AG04449 (cell line): ENCODE results near the gene RPS6KA4.

Experiments
- CTCF ChIA-PET: fragments of 350-600 bp; formaldehyde crosslinking; extraction: SDS; loops from one replicate; lab custom pipeline; 2021; ENCODE audit warnings: antibody characterized with exemption; lab: Yijun Ruan, JAX
- POLR2A ChIA-PET: fragments of 400-600, 350-600 bp; formaldehyde crosslinking; extraction: SDS; loops from one replicate; lab custom pipeline; 2020; ENCODE audit warnings: antibody characterized with exemption, inconsistent platforms; lab: Yijun Ruan, JAX
- DNase-seq: peaks from one replicate; pipeline ENCODE4 v3.0.0-alpha.2; 2010; ENCODE audit warnings: low read depth, low spot score
- H3K4me3 ChIP-seq: 2 replicates; pipeline ENCODE4 v1.5.1; 2011; ENCODE audit warnings: low read depth, mild to moderate bottlenecking, control low read depth, low read length
- CTCF ChIP-seq: IDR thresholded peaks from one replicate; pipeline ENCODE4 v1.5.1; 2011; ENCODE audit warnings: mild to moderate bottlenecking, moderate library complexity, low read length, control low read depth, inconsistent platforms; ENCODE audit not compliant: insufficient read depth; ENCODE audit errors: missing control alignments

Gene RPS6KA4

GRCh38 chr11:64401775-64402174, 42.8 kb downstream of the RPS6KA4 start:
- CTCF ChIA-PET: no interaction called here
- TF ChIP-seq CTCF: no peak
- DNase-seq: no peak
- H3K4me3 ChIP-seq: no peak overlapping the region
- POLR2A ChIA-PET: no interaction called here

GRCh38 chr11:64403106-64403505, 44.1 kb downstream of the RPS6KA4 start:
- no peak for TF ChIP-seq CTCF
- no peak overlapping the region for H3K4me3 ChIP-seq
- CTCF ChIA-PET: no interaction called here
- POLR2A ChIA-PET: no interaction called here
- no peak for DNase-seq

GRCh38 chr11:64406221-64406946, 47.4 kb downstream of the RPS6KA4 start:
- ChIA-PET CTCF (interaction anchor here (0.7 to 1.7 kb wide), 4 partner anchors 15 to 51 kb away, joined by 3 to 5 read pairs (median 4); no protein-coding TSS in a partner anchor), POLR2A (no interaction called here)
- TF ChIP-seq CTCF: no peak
- DNase-seq: no peak
- no peak overlapping the region for H3K4me3 ChIP-seq

GRCh38 chr11:64407221-64407620, 48.3 kb downstream of the RPS6KA4 start:
- H3K4me3 ChIP-seq: no peak overlapping the region
- no peak for DNase-seq
- CTCF ChIA-PET: interaction anchor here (1.0 to 1.7 kb wide), 3 partner anchors 15 to 52 kb away, joined by 3 to 5 read pairs (median 4); no protein-coding TSS in a partner anchor
- no peak for TF ChIP-seq CTCF
- POLR2A ChIA-PET: no interaction called here

- ChIA-PET CTCF (interaction anchor here (0.8 to 1.7 kb wide), 3 partner anchors 9 to 52 kb away, joined by 3 to 5 read pairs (median 4); no protein-coding TSS in a partner anchor), POLR2A (no interaction called here)
- TF ChIP-seq CTCF: no peak
Observed at GRCh38 chr11:64407630-64408029, 48.7 kb downstream of the RPS6KA4 start.

GRCh38 chr11:64409278-64409677, 50.3 kb downstream of the RPS6KA4 start:
- TF ChIP-seq CTCF: no peak
- POLR2A ChIA-PET: no interaction called here
- DNase-seq: no peak
- no peak overlapping the region for H3K4me3 ChIP-seq
- CTCF ChIA-PET: interaction anchor here (0.9 kb wide), 1 partner anchor 40 kb away, joined by 3 read pairs; no protein-coding TSS in a partner anchor

More at GRCh38 chr11:64407630-64408029, 48.7 kb downstream of the RPS6KA4 start:
- H3K4me3 ChIP-seq: no peak overlapping the region
- no peak for DNase-seq
